K562 (cell line): Measurements from ENCODE around the gene MKNK2. TPM values are rescaled to one million over a fixed set of nuclear protein-coding genes. Genes with fewer than 3 reads are reported as not detected.

ENCODE experiments used
- CEBPG ChIP-seq, 3 experiments: fragments of 200-800 bp in 1 of 3; sonication (Bioruptor generic) in 1 of 3; sonication (generic) in 1 of 3; formaldehyde crosslinking in 1 of 3; IDR thresholded peaks in 2 of 3; conservative IDR thresholded peaks in 1 of 3; 2 replicates each; pipeline versions ENCODE4 v1.6.1 to v1.8.0; 2016 to 2022; ENCODE audit warnings: missing compliant biosample characterization in 2 of 3, missing genetic modification characterization in 2 of 3, mild to moderate bottlenecking in 1 of 3, missing genetic modification reagents in 1 of 3
- HMG20B ChIP-seq: fragments of 250-450 bp; sonication (Bioruptor Pico); IDR thresholded peaks from 2 replicates; pipeline ENCODE4 v1.5.0; 2021; ENCODE audit warnings: mild to moderate bottlenecking
- MTA1 ChIP-seq: fragments of 450-650 bp; IDR thresholded peaks from 2 replicates; pipeline ENCODE4 v1.6.1; 2017; ENCODE audit warnings: borderline replicate concordance
- POLR2G ChIP-seq: fragments of 200-400 bp; formaldehyde crosslinking; IDR thresholded peaks from 2 replicates; pipeline ENCODE4 v1.6.1; 2017; ENCODE audit warnings: low read depth, mild to moderate bottlenecking, antibody characterized with exemption, low read length, moderate library complexity
- PTTG1 ChIP-seq: fragments of 450-650 bp; IDR thresholded peaks from 2 replicates; pipeline ENCODE4 v1.6.1; 2016; ENCODE audit warnings: low read depth, mild to moderate bottlenecking, missing genetic modification characterization, missing compliant biosample characterization
- RBM22 ChIP-seq: fragments of 200-400 bp; formaldehyde crosslinking; IDR thresholded peaks from 2 replicates; pipeline ENCODE4 v1.6.1; 2018; ENCODE audit warnings: low read length, low read depth; ENCODE audit not compliant: poor library complexity, severe bottlenecking
- RNF2 ChIP-seq: sonication (generic); IDR thresholded peaks from 2 replicates; pipeline ENCODE4 v1.6.1; 2016
- SUPT5H ChIP-seq: fragments of 450-650 bp; IDR thresholded peaks from 2 replicates; pipeline ENCODE4 v1.6.1; 2016
- ZNF436 ChIP-seq: fragments of 250-450, 450-650 bp; sonication (Bioruptor Pico); formaldehyde crosslinking; IDR thresholded peaks from 2 replicates; pipeline ENCODE4 v1.7.0; 2020; ENCODE audit warnings: mild to moderate bottlenecking
- ZNF699 ChIP-seq: fragments of 250-450 bp; sonication (Bioruptor Pico); IDR thresholded peaks from 2 replicates; pipeline ENCODE4 v1.8.0; 2021; ENCODE audit warnings: mild to moderate bottlenecking, moderate library complexity; ENCODE audit not compliant: insufficient replicate concordance
- ZNF79 ChIP-seq: fragments of 250-450 bp; sonication (Bioruptor Pico); IDR thresholded peaks from 2 replicates; pipeline ENCODE4 v1.4.0; 2020; ENCODE audit warnings: low read depth, mild to moderate bottlenecking, moderate library complexity
- polyA plus RNA-seq, 8 experiments: library from polyadenylated mRNA; depleted of rRNA in 4 of 8; stranded (reverse) in 5 of 8; unstranded in 3 of 8; fragments of >200 nt; fragmentation: Nextera tagmentation in 2 of 8; fragmentation: Illumina TruSeq in 1 of 8; extraction: Ambion mirVana in 2 of 8; extraction: Trizol in 1 of 8; gene quantifications; 2 replicates each; pipeline versions ENCODE4 v1.2.1 to v1.2.3, GENCODE V29; 2011 to 2014; ENCODE audit warnings: inconsistent platforms in 1 of 8, missing spikeins in 1 of 8
- total RNA-seq, 7 experiments: library from RNA; depleted of rRNA in 6 of 7; stranded (reverse); fragments of >200 nt in 6 of 7; fragmentation: Illumina TruSeq in 2 of 7; extraction: Trizol in 2 of 7; gene quantifications; 2 replicates each; pipeline versions ENCODE4 v1.2.1 to v1.2.3, GENCODE V29; 2011 to 2021; ENCODE audit warnings: low replicate concordance in 1 of 7
- TF ChIP-seq, protein P1 (sequence below), 2 experiments: fragments of 150-350 bp in 1 of 2; IDR thresholded peaks; 2 replicates each; pipeline ENCODE4 v1.6.1; 2012 to 2016; ENCODE audit warnings: low read depth in 2 of 2, low read length in 2 of 2, mild to moderate bottlenecking in 1 of 2, moderate library complexity in 1 of 2
- TF ChIP-seq, protein P2 (sequence below): sonication (generic); formaldehyde crosslinking; IDR thresholded peaks from 2 replicates; pipeline ENCODE4 v1.8.1; 2023; ENCODE audit warnings: mild to moderate bottlenecking, missing genetic modification reagents
- TF ChIP-seq, protein P3 (sequence below): sonication (generic); formaldehyde crosslinking; IDR thresholded peaks from 2 replicates; pipeline ENCODE4 v1.8.0; 2022; ENCODE audit warnings: mild to moderate bottlenecking, missing genetic modification reagents, borderline replicate concordance
- TF ChIP-seq, protein P4 (sequence below): fragments of 450-650 bp; formaldehyde crosslinking; IDR thresholded peaks from 2 replicates; pipeline ENCODE4 v1.4.0; 2020; ENCODE audit warnings: mild to moderate bottlenecking
- TF ChIP-seq, protein P5 (sequence below): fragments of 250-450 bp; sonication (Bioruptor Pico); IDR thresholded peaks from 2 replicates; pipeline ENCODE4 v1.4.0; 2020; ENCODE audit warnings: borderline replicate concordance

Gene MKNK2
- total and polyA plus RNA-seq, 9 of the 15 experiments (the other 6 are each of a cell fraction or from before 2014, with no cell fraction given), result 5.1 to 191 (median 51.9) TPM

DNA sequence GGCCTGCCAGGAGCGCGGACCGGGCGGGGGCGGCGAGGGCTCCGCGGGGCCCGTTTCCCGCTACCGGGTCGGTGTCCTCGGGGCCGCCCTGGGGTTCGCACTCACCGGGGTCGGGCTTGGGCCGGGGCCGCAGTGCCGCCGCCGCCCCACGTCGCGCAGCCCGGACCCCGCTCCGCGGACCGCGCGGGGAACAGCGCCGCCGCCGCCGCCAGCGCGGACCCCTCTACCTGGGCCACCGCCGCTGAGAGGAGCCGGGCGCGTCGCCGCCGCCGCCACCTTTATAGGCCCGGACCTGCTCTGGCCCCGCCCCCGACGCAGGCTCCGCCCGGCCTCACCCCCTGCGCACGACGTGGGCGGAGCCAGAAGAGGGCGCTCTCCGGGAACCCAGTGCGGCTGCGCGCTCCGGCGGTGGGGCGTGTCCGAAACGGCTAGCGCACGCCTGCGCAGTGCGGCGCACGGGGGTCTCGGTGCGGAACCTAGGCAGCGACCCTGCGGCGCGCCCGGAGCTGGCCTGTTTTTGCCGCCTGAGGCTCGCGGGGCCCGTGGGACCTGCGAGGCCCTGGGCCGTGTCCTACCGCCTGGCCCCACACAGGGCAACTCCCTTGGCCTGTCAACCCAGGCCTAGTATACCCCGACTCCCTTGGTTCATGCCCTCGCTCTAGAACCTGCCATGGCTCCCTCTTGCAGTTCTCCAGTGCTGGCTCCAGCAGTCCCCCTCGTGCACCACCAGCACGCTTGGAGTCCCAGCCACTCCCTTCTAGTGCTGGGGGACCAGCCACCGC lies at the start of gene MKNK2 (continued):
- TF ChIP-seq POLR2G (peak; percentile 96), HMG20B (CRISPR knock-in tag) (no peak), ZNF436 (CRISPR knock-in tag) (no peak), RNF2 (no peak), CEBPG (CRISPR knock-in tag; IDR thresholded peaks at IDR 0.05) (no peak), CEBPG (tag; conservative IDR thresholded peaks at IDR 0.05 in 1 of 2, IDR thresholded peaks at IDR 0.05 in 1 of 2) (no peak), ZNF79 (CRISPR knock-in tag) (no peak), RBM22 (no peak), PTTG1 (tag) (no peak), MTA1 (no peak), SUPT5H (peak; percentile 61), ZNF699 (no peak)
- TF ChIP-seq, protein P1, sequence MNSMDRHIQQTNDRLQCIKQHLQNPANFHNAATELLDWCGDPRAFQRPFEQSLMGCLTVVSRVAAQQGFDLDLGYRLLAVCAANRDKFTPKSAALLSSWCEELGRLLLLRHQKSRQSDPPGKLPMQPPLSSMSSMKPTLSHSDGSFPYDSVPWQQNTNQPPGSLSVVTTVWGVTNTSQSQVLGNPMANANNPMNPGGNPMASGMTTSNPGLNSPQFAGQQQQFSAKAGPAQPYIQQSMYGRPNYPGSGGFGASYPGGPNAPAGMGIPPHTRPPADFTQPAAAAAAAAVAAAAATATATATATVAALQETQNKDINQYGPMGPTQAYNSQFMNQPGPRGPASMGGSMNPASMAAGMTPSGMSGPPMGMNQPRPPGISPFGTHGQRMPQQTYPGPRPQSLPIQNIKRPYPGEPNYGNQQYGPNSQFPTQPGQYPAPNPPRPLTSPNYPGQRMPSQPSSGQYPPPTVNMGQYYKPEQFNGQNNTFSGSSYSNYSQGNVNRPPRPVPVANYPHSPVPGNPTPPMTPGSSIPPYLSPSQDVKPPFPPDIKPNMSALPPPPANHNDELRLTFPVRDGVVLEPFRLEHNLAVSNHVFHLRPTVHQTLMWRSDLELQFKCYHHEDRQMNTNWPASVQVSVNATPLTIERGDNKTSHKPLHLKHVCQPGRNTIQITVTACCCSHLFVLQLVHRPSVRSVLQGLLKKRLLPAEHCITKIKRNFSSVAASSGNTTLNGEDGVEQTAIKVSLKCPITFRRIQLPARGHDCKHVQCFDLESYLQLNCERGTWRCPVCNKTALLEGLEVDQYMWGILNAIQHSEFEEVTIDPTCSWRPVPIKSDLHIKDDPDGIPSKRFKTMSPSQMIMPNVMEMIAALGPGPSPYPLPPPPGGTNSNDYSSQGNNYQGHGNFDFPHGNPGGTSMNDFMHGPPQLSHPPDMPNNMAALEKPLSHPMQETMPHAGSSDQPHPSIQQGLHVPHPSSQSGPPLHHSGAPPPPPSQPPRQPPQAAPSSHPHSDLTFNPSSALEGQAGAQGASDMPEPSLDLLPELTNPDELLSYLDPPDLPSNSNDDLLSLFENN (IDR thresholded peaks at IDR 0.05; ENCODE audit: low read depth in 2 of 2, low read length in 2 of 2), result peak in 1 of 2 experiments; percentile 91; a peak in 2 of 4 replicates
- TF ChIP-seq, protein P2, sequence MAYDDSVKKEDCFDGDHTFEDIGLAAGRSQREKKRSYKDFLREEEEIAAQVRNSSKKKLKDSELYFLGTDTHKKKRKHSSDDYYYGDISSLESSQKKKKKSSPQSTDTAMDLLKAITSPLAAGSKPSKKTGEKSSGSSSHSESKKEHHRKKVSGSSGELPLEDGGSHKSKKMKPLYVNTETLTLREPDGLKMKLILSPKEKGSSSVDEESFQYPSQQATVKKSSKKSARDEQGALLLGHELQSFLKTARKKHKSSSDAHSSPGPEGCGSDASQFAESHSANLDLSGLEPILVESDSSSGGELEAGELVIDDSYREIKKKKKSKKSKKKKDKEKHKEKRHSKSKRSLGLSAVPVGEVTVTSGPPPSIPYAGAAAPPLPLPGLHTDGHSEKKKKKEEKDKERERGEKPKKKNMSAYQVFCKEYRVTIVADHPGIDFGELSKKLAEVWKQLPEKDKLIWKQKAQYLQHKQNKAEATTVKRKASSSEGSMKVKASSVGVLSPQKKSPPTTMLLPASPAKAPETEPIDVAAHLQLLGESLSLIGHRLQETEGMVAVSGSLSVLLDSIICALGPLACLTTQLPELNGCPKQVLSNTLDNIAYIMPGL (CRISPR knock-in tag), result peak; percentile 95; the same call in 1 of the 2 replicates
- TF ChIP-seq, protein P3, sequence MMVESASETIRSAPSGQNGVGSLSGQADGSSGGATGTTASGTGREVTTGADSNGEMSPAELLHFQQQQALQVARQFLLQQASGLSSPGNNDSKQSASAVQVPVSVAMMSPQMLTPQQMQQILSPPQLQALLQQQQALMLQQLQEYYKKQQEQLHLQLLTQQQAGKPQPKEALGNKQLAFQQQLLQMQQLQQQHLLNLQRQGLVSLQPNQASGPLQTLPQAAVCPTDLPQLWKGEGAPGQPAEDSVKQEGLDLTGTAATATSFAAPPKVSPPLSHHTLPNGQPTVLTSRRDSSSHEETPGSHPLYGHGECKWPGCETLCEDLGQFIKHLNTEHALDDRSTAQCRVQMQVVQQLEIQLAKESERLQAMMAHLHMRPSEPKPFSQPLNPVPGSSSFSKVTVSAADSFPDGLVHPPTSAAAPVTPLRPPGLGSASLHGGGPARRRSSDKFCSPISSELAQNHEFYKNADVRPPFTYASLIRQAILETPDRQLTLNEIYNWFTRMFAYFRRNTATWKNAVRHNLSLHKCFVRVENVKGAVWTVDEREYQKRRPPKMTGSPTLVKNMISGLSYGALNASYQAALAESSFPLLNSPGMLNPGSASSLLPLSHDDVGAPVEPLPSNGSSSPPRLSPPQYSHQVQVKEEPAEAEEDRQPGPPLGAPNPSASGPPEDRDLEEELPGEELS (CRISPR knock-in tag), result peak; percentile 49; the same call in 1 of the 2 replicates
- TF ChIP-seq, protein P4, sequence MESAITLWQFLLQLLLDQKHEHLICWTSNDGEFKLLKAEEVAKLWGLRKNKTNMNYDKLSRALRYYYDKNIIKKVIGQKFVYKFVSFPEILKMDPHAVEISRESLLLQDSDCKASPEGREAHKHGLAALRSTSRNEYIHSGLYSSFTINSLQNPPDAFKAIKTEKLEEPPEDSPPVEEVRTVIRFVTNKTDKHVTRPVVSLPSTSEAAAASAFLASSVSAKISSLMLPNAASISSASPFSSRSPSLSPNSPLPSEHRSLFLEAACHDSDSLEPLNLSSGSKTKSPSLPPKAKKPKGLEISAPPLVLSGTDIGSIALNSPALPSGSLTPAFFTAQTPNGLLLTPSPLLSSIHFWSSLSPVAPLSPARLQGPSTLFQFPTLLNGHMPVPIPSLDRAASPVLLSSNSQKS (CRISPR knock-in tag), result no peak
- TF ChIP-seq, protein P5, sequence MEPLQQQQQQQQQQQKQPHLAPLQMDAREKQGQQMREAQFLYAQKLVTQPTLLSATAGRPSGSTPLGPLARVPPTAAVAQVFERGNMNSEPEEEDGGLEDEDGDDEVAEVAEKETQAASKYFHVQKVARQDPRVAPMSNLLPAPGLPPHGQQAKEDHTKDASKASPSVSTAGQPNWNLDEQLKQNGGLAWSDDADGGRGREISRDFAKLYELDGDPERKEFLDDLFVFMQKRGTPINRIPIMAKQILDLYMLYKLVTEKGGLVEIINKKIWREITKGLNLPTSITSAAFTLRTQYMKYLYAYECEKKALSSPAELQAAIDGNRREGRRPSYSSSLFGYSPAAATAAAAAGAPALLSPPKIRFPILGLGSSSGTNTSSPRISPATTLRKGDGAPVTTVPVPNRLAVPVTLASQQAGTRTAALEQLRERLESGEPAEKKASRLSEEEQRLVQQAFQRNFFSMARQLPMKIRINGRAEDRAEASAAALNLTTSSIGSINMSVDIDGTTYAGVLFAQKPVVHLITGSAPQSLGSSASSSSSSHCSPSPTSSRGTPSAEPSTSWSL (CRISPR knock-in tag), result no peak; the same call in 1 of the 2 replicates
